AG04450 (cell line): Measurements from ENCODE around the gene OR2F1. TPM values are rescaled to one million over a fixed set of nuclear protein-coding genes. Genes with fewer than 3 reads are reported as not detected.
A peak's percentile ranks its signal among the peaks of the same experiment; 100 is the strongest.

Experiments used
- CTCF ChIA-PET: fragments of 300-600, 350-600 bp; formaldehyde crosslinking; extraction: SDS; loops from one replicate; lab custom pipeline; 2022; ENCODE audit warnings: antibody characterized with exemption, inconsistent platforms; lab: Charles Lee
- POLR2A ChIA-PET: fragments of 350-600 bp; formaldehyde crosslinking; extraction: SDS; loops from one replicate; lab custom pipeline; 2021; ENCODE audit warnings: antibody characterized with exemption, inconsistent platforms; lab: Yijun Ruan, JAX
- DNase-seq: peaks from one replicate; pipeline ENCODE4 v3.0.0-alpha.2; 2011; ENCODE audit warnings: low read depth, low spot score
- H3K27ac ChIP-seq: one replicate; pipeline ENCODE4 v1.5.1; 2012; ENCODE audit warnings: low read depth, low read length, control low read depth
- H3K27me3 ChIP-seq: one replicate; pipeline ENCODE4 v1.6.0; 2012; ENCODE audit warnings: low read length; ENCODE audit not compliant: control insufficient read depth, insufficient read depth
- H3K4me3 ChIP-seq: 2 replicates; pipeline ENCODE4 v1.5.1; 2011; ENCODE audit warnings: mild to moderate bottlenecking, low read depth, low read length, control low read depth
- H3K9me3 ChIP-seq: 2 replicates; pipeline ENCODE4 v1.5.1; 2012; ENCODE audit warnings: low read length; ENCODE audit not compliant: control insufficient read depth, insufficient read depth
- polyA plus RNA-seq: library from polyadenylated mRNA; depleted of rRNA; stranded (reverse); fragments of >200 nt; gene quantifications from 2 replicates; pipeline ENCODE4 v1.2.3, GENCODE V29; 2011; rRNA removed
- TF ChIP-seq, protein P1 (sequence below): IDR thresholded peaks from 2 replicates; pipeline ENCODE4 v1.5.1; 2011; ENCODE audit warnings: low read depth, low read length, control low read depth, inconsistent platforms

OR2F1 gene
- polyA plus RNA-seq, 1 experiment = not detected

DNA sequence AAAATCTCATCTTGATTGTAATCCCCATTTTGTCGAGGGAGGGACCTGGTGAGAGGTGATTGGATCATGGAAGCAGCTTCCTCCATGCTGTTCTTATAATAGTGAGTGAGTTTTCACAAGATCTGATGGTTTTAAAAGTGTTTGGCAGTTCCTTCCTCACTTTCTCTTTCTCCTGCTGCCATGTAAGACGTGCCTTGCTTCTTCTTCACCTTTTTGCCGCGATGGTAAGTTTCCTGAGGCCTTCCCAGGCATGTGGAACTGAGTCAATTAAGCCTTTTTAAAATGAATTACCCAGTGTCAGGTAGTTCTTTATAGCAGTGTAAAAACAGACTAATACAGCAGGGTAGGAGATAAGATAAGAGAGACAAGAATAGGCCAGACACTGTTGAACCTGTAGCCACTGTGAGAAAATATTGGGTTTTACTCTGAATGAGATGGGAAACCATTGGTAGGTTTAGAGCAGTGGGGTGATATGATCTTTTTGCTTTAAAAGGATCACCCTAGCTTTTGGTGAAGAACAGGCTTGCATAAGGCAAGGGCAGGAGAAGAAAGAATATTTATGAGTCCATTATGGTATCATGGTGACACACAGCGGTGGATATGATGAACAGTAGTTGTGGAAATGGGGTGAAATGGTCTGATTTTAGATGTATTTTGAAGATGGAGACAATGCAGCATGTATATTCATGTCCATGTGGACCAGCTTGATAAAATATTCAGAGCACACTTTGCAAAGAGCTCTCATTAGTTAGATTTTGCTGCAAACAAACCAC lies 57.0 kb downstream of the OR2F1 start:
- POLR2A ChIA-PET = no interaction called here

More for the DNA sequence above, 57.0 kb downstream of the OR2F1 start:
- CTCF ChIA-PET = interaction anchor here (0.8 to 2.2 kb wide), 13 partner anchors 9 to 275 kb away, joined by 3 to 22 read pairs (median 5); partner anchors contain the start of gene TCAF1
- Histone ChIP-seq H3K4me3 (no peak overlapping the region), H3K27ac (no peak overlapping the region), H3K27me3 (peaks cover 2% of the 10 kb centered on the region), H3K9me3 (peaks cover 6% of the 10 kb centered on the region; the same call in 1 of the 2 replicates)
- TF ChIP-seq, protein P1, sequence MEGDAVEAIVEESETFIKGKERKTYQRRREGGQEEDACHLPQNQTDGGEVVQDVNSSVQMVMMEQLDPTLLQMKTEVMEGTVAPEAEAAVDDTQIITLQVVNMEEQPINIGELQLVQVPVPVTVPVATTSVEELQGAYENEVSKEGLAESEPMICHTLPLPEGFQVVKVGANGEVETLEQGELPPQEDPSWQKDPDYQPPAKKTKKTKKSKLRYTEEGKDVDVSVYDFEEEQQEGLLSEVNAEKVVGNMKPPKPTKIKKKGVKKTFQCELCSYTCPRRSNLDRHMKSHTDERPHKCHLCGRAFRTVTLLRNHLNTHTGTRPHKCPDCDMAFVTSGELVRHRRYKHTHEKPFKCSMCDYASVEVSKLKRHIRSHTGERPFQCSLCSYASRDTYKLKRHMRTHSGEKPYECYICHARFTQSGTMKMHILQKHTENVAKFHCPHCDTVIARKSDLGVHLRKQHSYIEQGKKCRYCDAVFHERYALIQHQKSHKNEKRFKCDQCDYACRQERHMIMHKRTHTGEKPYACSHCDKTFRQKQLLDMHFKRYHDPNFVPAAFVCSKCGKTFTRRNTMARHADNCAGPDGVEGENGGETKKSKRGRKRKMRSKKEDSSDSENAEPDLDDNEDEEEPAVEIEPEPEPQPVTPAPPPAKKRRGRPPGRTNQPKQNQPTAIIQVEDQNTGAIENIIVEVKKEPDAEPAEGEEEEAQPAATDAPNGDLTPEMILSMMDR = peak; percentile 51
- no peak for DNase-seq

Other genes with a start within 250 kb of the OR2F1 start
- not detected in 2 replicates for gene CTAGE6, start 197.1 kb upstream of the OR2F1 start, polyA plus RNA-seq
- gene TCAF1, start 52.7 kb upstream of the OR2F1 start, polyA plus RNA-seq = 57.0 and 61.3 TPM in 2 replicates
- not detected in 2 replicates for gene OR2F2, start 19.6 kb upstream of the OR2F1 start, polyA plus RNA-seq
- not detected in 2 replicates for gene OR6B1, start 45.5 kb downstream of the OR2F1 start, polyA plus RNA-seq
- not detected in 2 replicates for gene OR2A5, start 94.1 kb downstream of the OR2F1 start, polyA plus RNA-seq
- gene OR2A25, start 115.0 kb downstream of the OR2F1 start, polyA plus RNA-seq = not detected in 2 replicates
- gene OR2A12, start 131.4 kb downstream of the OR2F1 start, polyA plus RNA-seq = not detected in 2 replicates
- gene OR2A2, start 154.7 kb downstream of the OR2F1 start, polyA plus RNA-seq = not detected in 2 replicates
- not detected in 2 replicates for gene OR2A14, start 168.3 kb downstream of the OR2F1 start, polyA plus RNA-seq
- 0.04 TPM in 1 of 2 replicates, not detected in the other for gene CTAGE4, start 228.6 kb downstream of the OR2F1 start, polyA plus RNA-seq
- 0.10 and 0.20 TPM in 2 replicates for gene ARHGEF35, start 241.0 kb downstream of the OR2F1 start, polyA plus RNA-seq